ENCODE measurements around the gene CYP27B1.

GRCh38 chr12:57767305-57767698, 424 bp upstream of the CYP27B1 start:
- TF ChIP-seq CTCF (IDR thresholded peaks at IDR 0.05 in 4 of 5, conservative IDR thresholded peaks at IDR 0.05 in 1 of 5), result no peak
- no peak for TF ChIP-seq POLR2A (IDR thresholded peaks at IDR 0.05)

Measured in gastrocnemius medialis (tissue), 4 donors.